Central memory CD4-positive, alpha-beta T cell (primary cell): Measurements from ENCODE around the gene SNCA.

Experiments used
- DNase-seq: peaks from one replicate; pipeline ENCODE4 v3.0.0; 2022

Gene SNCA

GRCh38 chr4:89752932-89753598 is 83.9 kb downstream of the SNCA start:
- DNase-seq: no peak

GRCh38 chr4:89751416-89751815 is 85.5 kb downstream of the SNCA start:
- DNase-seq: no peak

- no peak for DNase-seq
Observed at GRCh38 chr4:89746377-89746776, 90.6 kb downstream of the SNCA start.

- DNase-seq: no peak
Observed at GRCh38 chr4:89745708-89746107, 91.3 kb downstream of the SNCA start.

GRCh38 chr4:89744914-89745313 is 92.0 kb downstream of the SNCA start:
- no peak for DNase-seq

GRCh38 chr4:89741768-89742167 is 95.2 kb downstream of the SNCA start:
- no peak for DNase-seq

GRCh38 chr4:89739311-89739988 is 97.5 kb downstream of the SNCA start:
- DNase-seq: no peak

GRCh38 chr4:89737888-89738287 is 99.1 kb downstream of the SNCA start:
- no peak for DNase-seq

- DNase-seq: no peak
Observed at GRCh38 chr4:89733946-89734345, 103.0 kb downstream of the SNCA start.

GRCh38 chr4:89727238-89727637 is 109.7 kb downstream of the SNCA start:
- no peak for DNase-seq

GRCh38 chr4:89725268-89725667 is 111.7 kb downstream of the SNCA start:
- DNase-seq: no peak

GRCh38 chr4:89724716-89725115 is 112.2 kb downstream of the SNCA start:
- no peak for DNase-seq

GRCh38 chr4:89723096-89723495 is 113.9 kb downstream of the SNCA start:
- DNase-seq: no peak

GRCh38 chr4:89722517-89722916 is 114.4 kb downstream of the SNCA start:
- no peak for DNase-seq

GRCh38 chr4:89720981-89721380 is 116.0 kb downstream of the SNCA start:
- no peak for DNase-seq

GRCh38 chr4:89719536-89720090 is 117.3 kb downstream of the SNCA start:
- no peak for DNase-seq

GRCh38 chr4:89716893-89717292 is 120.1 kb downstream of the SNCA start:
- no peak for DNase-seq

- no peak for DNase-seq
Observed at GRCh38 chr4:89715631-89716030, 121.3 kb downstream of the SNCA start.

- DNase-seq: no peak
Observed at GRCh38 chr4:89712827-89713226, 124.1 kb downstream of the SNCA start.

GRCh38 chr4:89712141-89712540 is 124.8 kb downstream of the SNCA start:
- DNase-seq: no peak

- no peak for DNase-seq
Observed at GRCh38 chr4:89708903-89709421, 128.0 kb downstream of the SNCA start.

GRCh38 chr4:89707467-89707866 is 129.5 kb downstream of the SNCA start:
- no peak for DNase-seq

GRCh38 chr4:89704651-89705395 is 132.1 kb downstream of the SNCA start:
- DNase-seq: no peak
